Central memory CD4-positive, alpha-beta T cell (primary cell): Measurements from ENCODE around the gene OGDH.
"Not testable (repeated sequence)": the region's sequence is repeated elsewhere in the genome, so short reads cannot be mapped to it uniquely, and the experiment has no call there.

ENCODE experiments used
- DNase-seq: peaks from one replicate; pipeline ENCODE4 v3.0.0; 2022
- total RNA-seq, 3 experiments: gene quantifications; one replicate each; lab custom pipeline; 2026; lab: John Stamatoyannopoulos, UW

The OGDH gene
- total RNA-seq: 132 to 281 (median 189) reads per million in 3 experiments

DNA sequence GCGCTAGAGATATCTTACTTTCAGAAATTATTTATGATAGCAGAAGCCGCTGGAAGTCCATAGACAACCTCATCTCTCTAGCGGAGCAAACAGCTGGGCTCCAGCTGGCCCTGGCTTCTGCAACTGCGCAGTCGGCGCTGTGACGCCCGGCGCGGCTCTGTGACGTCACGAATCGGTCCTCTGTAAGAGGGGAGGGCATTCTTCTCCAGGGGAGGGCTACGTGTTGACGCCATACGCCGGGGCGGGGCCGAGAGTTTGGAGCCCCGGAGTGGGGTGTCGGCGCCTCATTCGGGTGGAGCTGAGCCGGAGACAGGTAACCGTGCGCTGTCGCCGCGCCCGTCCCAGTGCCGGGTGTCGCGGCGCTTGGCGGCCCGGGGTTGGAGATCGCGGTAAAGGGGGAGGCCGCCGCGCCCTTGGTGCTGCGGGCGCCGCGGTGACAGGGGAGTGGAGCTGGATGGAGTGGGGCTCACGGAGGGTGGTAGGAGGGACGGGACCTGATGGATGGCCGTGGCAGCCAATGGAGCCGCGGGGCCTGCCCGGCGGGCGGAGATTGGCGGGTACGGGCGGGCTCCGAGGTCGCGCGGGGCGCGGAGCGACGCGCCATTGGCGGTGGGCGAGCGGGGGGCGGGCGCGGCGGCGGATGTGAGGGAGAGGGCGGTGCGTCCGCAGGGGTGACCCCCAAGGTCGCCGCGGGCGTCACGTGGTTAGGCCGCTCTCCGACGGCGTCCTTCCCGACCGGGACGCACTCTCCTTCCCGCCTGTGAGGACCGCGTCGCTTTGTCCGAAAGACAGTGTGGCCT, at the start of gene OGDH:
OGDH (plus strand) TSS at position 287 of the 800 bp plus-strand sequence. CDS start 17,717 bp downstream, outside the sequence.
- DNase-seq: peak; percentile 99

DNA sequence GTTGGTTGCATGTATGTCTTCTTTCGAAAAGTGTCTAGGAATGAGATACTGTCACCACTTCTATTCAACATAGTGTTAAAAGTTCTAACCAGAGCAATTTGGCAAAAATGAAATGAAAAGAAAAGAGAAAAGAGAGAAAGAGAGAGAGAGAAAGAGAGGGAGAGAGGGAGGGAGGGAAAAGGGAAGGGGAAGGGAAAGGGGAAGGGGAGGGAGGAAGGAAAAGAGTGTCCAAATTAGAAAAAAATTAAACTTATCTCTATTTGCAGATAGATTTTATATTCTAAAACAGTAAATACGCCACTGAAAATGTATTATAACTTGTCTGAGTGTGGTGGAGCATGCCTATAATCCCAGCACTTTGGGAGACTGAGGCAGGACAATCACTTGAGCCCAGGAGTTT, 48.9 kb upstream of the OGDH start:
- DNase-seq: no peak

DNA sequence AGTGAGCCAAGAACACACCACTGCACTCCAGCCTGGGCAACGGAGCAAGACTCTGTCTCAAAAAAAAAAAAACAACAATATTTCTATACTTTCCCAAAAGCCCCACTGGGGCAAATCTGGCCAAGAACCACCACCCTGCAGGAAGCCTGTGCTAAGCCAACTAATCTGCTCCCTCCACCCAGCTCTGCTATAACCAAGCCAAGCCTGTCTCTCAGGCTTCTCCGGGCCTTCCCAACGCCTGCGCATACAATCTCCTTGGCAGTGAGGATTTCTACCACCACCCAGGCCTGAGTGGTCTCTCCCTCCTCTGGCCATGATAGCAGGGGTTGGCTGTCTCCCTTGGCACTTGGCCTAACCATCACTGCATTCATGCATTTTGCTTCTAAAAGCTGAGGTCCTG, 46.9 kb upstream of the OGDH start:
- DNase-seq: no peak

DNA sequence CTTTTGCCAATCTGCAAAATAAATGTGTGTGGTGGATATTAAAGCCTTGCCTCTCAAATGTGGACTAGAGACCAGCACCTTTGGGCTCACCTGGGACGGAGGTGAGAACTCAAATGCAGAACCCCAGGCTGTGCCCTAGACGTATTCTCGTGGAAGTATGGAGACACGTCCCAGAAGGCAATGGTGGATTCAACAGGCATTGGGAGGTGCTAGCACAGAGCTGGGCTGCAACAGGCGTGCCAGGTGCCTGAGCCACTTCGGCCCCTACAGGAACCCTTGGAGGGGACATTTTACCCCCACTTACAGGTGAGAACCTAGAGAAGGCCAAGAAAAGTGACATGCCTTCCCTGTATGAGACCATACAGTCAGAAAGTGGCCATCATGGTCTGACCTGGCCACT, 44.9 kb upstream of the OGDH start:
- no peak for DNase-seq

- no peak for DNase-seq
These were observed 44.3 kb upstream of the OGDH start for GRCh38 chr7:44561962-44562621.

GRCh38 chr7:44562622-44562962, 43.8 kb upstream of the OGDH start:
- DNase-seq: not testable (repeated sequence)

- no peak for DNase-seq
These were observed 43.2 kb upstream of the OGDH start for GRCh38 chr7:44563171-44563679.

DNA sequence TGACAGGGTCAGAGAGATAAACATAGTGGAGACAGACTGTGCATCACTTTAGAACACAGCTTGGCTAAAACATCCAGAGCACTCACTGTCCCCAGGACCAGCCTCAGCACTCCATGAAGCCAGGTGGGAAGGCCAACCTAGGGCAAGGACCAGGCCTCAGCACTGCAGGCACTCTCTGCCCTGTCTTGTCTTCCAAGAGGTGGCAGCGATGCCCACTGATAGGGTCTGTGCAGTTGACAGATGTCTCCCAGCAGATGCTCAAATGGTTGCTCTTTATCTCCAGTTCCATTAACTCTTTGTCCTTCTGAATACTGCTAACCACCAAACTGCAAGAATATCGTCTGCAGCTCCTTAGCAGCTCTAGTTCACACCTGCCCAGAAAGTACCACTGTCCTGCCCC, 41.8 kb upstream of the OGDH start:
- no peak for DNase-seq

GRCh38 chr7:44565097-44565794, 41.2 kb upstream of the OGDH start:
- peak; percentile 50 for DNase-seq

GRCh38 chr7:44565795-44566559, 40.5 kb upstream of the OGDH start:
- no peak for DNase-seq

GRCh38 chr7:44566680-44567079, 39.7 kb upstream of the OGDH start:
- DNase-seq: no peak

DNA sequence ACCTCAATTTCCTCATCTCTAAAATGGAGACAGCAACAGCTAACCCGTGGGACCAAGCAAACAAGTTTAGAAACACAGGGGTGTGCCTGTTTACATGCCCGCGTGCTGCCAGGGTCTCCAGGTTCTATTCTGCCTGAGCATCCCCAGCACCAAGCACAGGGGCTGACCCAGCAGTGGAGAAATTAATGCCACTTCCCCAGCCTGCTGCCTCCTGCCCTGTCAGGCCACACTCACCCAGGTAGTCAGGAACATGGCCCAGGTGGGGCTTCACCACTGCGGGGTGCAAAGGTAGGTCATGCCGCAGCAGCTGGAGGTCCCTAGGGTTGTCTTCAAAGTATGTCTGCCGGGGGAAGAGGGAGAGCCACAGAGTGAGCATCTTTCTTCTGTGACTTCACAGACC, 38.5 kb upstream of the OGDH start:
- no peak for DNase-seq

- DNase-seq: no peak
These were observed 37.5 kb upstream of the OGDH start for GRCh38 chr7:44568771-44569560.

GRCh38 chr7:44569959-44570358, 36.5 kb upstream of the OGDH start:
- DNase-seq: no peak

DNA sequence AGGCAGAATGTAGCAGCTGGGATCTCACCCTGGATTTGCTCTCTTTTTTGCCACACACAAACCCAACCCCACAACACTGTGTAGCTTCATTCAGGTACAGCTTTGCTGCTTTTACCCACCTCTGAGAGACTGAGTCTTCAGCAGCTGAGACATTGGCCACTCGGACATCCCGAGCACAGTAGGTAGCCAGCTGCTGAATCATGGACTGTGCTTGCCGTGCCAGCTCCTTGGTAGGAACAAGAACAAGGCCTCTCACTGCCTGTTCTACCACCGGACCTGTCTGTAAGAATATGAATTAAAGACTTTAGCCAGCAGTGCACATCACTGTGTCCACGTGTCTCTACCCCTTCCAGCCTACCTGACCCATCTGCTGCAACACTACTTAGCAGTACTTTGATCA, 33.7 kb upstream of the OGDH start:
- no peak for DNase-seq

DNA sequence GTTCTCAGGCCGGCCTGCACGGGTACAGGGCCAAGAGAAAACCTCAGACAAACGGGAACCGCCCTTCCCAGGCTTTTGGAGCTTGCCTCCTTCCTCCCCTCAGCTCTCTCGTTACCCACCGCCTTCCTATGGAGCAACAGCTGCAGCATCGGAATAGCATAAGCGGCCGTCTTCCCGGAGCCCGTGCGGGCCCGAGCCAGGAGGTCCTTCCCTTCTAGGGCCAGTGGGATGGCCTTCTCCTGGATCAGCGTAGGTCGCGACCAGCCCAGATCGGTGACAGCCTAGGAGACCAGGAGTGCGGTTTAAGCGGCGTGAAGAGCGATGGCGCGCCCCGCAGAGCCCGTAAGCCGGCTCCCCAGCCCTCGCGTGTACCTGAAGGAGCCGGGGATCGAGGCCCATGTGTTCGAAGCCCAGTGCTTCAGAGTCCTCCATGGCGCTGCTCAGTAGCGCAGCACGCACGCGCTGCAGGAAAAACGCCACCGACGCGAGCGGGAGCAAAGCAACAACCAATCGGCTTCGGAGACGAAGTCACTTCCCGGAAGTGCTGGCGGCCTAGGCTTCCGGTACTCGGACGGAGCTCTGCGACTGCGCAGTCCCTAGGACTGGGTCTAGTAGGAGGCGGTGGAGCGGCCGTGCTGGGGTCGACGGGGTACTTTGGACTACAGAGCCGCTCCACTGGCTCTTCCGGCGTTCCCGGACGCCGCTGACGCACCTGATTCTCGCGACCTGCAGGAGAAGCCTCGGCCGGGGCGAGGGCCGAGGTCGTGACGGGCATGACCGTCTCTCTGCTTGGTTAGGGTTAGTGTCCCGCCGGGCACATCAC, 32.8 kb upstream of the OGDH start, which contains the start of gene DDX56:
DDX56 (minus strand) TSS at position 445 of the 823 bp plus-strand sequence; CDS start at position 432, 13 bp downstream.
- peak; percentile 87 for DNase-seq

DNA sequence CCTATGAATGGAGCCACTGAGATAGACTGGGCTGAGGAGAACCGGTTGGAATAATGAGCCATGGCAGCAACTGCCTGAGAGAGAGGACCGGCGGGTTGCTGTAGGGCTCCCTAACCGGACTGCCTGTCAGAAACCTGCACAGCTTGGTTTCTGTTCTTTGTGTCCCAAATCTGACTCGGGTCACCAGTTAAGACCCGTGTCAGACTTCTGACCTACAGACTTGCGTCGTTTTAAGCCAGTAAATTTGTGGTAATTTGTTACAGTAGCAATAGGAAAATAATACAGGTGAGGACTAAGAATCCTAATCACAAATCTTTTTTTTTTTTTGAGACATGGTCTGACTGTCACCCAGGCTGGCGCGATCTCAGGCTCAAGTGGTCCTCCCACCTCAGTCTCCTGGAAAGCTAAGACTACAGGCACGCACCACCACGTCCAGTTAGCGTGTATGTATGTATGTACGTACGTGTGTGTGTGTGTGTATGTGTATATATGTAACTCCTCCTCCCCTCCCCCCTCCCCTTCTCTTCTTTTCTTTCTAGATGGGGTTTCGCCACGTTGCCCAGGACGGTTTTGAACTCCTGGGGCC, 32.0 kb upstream of the OGDH start:
- no peak for DNase-seq

GRCh38 chr7:44575054-44575453, 31.4 kb upstream of the OGDH start:
- no peak for DNase-seq

DNA sequence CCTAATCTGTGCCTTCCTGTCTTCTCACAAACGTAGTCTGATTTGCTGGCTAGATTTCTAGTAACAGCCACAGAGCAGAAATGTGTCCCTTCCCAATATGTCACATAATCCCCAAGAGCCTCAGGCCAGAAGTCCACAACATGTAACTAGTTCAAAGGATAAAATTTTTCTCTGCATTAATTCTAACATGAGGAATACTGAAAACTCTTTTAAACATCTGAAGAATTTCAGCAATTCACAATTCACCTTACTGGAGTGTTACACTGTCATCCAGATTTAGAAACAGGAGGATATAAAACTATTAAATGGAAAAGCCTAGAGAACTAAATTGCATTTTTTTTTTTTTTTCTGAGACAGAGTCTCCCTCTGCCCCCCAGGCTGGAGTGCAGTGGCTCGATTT, 30.2 kb upstream of the OGDH start:
- no peak for DNase-seq
